Stimulated activated CD8-positive, alpha-beta memory T cell treated with anti-CD3 and anti-CD28 coated beads, Interleukin-4, amount 100 ng/mL, for 4 hours (primary cell): ENCODE measurements around the gene LRP3.
"Not testable (repeated sequence)": the region's sequence is repeated elsewhere in the genome, so short reads cannot be mapped to it uniquely, and the experiment has no call there.

Experiments used
- DNase-seq, 2 donors: peaks; one replicate each; pipeline ENCODE4 v3.0.0-alpha.2; 2020; ENCODE audit warnings: low read depth in 2 of 2, low spot score in 1 of 2

The LRP3 gene

DNA sequence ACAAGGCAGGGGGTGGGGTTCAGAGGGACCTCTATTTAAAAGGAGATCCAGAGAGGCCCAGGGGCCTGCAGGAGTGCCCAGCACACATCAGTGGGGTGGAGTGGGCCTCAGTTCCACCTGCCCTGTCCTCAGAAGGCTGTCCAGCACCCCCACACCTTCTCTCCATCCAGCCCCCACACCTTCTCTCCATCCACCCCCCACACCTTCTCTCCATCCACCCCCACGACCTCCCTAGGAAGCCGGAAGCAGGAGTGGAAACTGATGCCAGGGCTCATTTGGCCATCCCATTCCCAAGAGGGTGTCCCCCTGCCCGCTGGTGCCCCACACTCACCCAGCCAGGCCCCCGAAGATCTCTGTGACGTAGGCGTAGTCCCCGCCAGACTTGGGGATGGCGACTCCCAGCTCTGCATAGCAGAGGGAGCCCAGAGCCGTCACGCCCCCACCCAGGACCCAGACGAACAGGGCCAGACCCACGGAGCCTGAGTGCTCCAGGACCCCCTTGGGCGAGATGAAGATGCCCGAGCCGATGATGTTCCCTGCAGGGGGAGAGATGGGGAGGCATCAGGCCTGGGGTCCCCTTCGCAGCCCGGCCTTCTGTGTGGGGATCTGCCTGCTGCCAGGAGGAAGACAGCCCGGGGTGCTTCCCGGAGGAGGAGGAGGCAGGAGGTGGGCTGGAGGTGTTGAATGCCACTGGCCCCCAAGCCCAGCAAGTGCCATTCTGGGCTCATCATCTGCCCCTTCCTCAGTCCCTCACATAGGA lies 21.5 kb downstream of the LRP3 start:
- DNase-seq = no peak

DNA sequence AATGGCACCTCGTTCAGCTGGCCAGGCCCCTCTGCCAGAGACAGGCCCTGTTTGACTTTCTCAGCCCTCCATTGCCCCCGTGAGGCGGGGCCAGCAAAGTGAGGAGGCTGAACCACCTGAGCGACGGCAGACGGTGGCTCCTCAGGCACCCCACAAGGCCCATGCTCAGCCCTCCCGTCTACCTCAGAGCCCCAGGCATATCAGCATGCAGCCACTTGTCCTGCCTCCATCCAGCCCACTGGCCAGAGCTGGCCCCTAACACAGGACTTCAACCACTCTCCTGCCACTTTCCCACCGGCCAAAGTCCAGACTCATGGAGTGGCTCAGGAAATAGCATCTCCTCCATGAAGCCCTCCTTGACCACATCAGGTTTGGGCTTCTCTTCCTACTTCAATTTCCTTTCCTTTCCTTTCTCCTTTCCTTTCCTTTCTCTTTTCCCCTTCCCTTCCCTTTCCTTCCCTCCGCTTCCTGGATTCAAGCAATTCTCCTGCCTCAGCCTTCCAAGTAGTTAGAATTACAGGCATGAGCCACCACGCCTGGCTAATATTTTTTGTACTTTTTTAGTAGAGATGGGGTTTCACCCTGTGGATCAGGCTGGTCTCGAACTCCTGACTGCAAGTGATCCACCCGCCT lies 22.2 kb downstream of the LRP3 start:
- no peak for DNase-seq

DNA sequence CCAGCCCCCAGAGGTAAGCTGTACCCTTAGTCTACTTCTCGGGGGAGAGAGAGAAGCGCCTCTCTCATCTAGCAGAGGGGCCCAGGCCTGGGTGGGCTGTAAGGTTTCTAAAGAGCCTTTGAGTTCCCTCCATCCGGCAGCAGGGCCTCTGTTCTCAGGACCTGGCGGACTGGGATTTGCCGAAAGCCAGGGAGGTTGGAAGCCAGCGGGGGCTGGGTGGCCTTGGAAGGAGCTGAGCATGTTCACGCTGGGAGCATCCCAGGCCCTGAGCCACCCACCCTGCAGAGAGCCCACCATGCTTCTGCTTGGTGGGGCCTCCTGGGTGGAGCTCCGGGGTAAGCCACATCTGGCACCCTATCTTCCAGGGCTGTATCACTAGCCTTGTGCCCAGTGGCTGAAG lies 23.8 kb downstream of the LRP3 start:
- no peak for DNase-seq

GRCh38 chr19:33219261-33219815 lies 25.2 kb downstream of the LRP3 start:
- no peak for DNase-seq

DNA sequence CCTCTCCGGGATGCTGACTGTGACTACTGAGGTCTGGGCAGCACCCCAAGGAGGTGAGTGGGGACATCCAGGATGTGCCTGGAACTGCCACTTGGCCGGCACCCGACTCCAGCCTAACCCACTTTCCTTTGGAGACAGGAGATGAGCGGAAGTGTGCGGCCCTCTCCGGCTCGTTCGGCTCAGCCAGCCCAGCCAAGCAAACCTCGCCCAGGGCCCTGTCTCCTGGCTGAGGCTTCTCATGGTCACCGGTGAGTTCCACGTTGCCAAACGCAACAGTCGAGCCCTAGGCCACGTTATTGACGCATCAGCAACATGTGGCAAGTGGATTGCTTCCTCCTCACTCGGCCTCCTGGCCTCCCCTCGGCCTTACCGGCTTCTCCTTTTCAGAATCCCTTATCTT lies 26.0 kb downstream of the LRP3 start:
- no peak for DNase-seq

DNA sequence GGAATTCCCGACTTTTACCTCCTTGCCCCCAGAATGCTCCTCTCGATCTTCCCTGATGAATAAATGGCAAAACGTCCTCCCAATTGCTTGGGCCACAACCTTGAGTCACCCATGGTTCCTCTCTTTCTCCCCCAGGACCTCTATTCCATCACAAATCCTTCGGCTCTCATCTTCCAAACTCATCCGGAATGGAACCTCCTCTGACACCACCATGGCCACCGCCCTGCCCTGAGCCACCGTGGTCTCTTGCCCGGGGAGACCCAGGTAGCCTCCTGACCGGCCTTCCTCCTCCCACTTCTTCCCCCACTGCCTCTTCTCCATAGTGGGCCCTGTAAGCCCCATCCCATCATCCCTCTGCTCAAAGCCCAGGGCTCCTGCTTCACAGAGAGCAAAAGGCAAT lies 26.6 kb downstream of the LRP3 start:
- DNase-seq = no peak

- no peak for DNase-seq
These were observed 27.5 kb downstream of the LRP3 start for GRCh38 chr19:33221638-33222037.

DNA sequence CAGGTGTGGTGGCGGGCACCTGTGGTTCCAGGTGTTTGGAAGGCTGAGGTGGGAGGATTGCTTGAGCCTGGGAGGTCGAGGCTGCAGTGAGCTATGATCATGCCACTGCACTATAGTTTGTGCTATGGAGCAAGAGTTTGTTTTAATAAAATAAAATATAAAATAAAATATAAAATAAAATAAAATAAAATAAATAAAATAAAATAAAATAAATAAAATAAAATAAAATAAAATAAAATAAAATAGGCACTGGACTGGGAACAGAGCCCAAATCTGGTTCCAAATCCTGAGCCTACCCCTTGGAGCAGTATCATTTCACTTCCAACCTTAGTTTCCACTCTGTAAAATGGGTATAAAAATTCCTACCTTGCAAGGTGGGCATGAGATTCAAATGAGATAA lies 28.1 kb downstream of the LRP3 start:
- not testable (repeated sequence) for DNase-seq

DNA sequence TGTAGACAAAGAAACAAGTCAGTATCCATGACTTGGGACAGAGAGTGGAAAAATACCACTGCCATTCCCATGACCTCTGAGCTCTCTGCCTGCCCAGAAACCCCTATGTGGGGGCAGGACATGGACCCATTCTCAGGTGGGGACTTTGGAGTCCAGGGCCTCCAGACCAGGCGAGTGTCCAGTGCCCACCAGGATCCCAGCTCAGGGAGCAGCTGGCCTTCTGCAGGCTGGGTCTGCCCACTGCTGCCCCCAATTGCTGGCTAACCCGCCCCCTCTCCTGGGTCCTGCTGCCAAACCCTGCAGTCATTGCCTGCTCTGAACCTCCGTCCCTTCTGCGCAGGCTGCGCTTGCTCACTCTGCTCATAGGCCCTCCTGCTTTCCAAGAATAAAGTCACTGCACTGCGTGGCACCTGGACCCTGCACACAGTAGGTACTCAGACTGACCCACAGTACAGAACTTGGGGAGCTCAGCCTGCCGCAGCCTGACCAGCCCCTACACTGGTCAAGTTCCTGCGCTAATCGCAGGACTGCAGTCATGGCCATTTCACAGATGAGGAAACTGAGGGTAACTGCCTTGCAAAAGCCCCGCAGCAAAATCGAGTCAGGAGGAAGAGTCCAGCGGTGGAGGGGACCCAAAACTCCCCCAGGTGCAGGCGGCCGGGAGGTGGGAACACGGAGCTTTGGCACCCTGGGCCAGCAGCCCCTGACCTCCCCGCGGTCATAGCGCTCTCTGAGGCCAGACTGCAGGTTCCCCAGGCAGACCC lies 30.7 kb downstream of the LRP3 start:
- DNase-seq = no peak

DNA sequence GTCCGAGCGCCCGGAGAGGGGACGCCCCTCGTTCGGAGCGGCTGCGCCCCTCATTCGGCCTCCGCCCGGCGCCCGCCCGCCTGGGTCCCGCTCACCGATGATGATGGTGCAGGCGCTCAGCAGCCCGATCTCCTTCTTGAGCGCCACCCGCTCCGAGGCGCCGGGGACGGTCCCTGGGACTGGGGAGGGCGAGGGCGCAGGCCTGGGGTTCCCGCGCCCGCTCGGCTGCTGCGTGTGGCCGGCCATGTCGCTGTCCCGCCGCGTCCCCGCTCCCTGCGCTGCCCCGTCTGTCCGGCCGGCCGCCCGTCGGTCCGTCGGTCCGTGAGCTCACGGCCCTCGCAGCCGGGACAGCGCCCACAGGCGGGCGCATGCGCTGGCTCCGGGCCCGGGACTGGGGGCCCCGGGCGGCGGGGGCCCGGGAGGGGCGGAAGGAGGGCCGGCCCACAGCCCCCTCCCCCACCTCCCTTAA lies 31.4 kb downstream of the LRP3 start, which contains the start of gene SLC7A10:
Gene SLC7A10, minus strand, starts transcription at position 393 of the 469 bp plus-strand sequence. Its CDS starts 147 bp downstream, at position 246.
- no peak for DNase-seq

DNA sequence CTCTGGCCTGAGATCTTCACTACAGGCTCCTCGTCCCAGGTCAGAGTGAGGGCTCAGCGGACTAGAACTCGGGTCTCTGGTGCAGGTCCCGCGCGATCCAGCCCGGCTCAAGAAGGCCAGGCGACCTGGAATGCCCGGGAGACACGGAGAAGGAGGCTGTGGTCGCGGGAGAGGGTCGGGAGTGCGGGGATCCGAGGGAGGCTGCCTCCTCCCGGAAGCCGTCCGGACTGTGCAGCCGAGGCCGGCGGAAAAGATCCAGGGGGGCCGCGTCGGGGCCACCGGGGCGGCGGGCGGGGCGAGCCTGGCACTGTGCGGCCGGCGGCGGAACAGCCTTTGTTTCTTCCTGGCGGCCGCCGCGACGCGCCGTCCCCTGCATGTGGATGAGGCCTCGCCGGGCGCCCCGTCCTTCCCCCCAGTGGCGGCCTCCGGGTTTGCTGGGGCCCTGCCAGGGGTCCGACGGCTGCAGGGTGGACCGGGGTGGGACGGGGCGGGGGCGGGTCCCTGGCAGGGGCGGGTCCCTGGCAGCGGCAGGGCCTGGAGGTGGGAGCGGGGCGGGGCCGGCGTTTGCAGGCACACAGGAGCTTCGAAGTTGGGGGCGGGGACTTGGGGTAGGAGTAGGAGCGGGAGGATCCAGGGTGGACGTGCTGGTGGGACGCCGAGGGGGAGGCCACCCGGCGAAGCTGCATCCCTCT lies 32.6 kb downstream of the LRP3 start:
- no peak for DNase-seq

- no peak for DNase-seq
These were observed 33.1 kb downstream of the LRP3 start for GRCh38 chr19:33227242-33227650.

- DNase-seq = no peak
These were observed 33.9 kb downstream of the LRP3 start for GRCh38 chr19:33227870-33228599.

DNA sequence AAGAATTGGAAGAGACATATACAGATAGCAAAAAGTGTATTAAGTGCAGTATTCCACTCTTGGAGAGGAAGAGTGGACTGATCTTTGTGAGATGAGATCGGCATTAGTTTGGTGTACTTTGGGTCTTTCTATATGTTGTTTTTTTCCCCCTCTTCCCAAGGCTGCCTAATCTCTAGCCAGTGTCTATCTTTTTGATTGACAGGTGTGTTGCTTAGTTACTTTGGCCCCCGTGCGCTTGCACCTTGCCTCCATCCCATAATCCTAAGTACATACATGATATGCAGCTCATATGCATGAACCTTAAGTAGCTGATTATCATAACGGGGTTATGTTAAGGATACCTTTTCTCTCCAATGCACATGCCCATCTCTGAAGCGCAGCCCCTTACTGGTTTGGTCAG lies 35.8 kb downstream of the LRP3 start:
- DNase-seq = no peak

GRCh38 chr19:33231511-33231910 lies 37.4 kb downstream of the LRP3 start:
- DNase-seq = no peak

GRCh38 chr19:33232656-33233055 lies 38.5 kb downstream of the LRP3 start:
- DNase-seq = no peak

DNA sequence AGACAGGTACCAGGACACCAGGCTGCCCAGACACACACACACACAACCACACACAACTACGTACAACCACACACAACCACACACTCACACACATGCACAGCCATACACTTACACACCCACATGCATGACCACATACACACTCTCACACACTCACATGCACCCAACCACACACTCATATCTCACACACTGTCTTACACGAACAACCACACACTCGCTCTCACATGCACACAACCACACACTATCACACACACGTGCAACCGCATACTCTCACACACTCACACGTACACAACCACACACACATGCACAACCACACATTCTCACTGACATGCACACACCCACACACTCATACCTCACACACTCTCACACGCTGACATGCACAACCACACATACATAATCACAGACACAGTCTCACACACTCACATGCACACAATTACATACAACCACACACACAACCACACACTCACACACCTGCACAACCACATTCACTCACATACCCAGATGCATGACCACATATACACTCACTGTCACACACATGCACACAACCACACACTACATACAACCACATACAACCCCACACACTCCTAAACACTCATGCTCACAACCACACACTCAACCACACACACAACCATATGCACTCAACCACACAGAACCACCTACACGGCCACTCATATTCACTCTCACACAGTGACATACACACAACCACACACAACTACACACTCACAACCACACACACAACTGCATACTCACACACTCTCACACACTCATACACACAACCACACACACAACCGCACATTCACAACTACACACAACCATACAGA lies 39.1 kb downstream of the LRP3 start:
- DNase-seq = no peak

DNA sequence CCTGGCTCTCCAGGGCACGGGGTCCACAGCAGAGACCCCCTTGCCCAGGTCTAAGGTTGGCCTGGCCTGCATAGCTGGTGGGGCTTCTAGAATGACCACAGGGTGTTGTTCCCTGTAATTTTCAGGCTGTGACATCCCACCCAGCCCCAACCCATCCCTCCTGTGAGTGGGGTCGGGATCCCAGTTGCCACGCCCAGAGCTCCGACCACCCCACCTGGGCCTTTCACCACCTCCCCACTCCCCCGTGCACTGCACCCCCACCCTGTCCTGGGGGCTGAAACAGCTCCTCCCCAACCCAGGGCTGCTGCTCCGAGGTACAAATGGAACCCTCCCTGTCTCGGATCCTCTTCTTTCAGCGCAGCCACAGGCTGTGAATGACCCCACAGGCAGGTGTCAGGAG lies 40.0 kb downstream of the LRP3 start:
- DNase-seq = no peak

DNA sequence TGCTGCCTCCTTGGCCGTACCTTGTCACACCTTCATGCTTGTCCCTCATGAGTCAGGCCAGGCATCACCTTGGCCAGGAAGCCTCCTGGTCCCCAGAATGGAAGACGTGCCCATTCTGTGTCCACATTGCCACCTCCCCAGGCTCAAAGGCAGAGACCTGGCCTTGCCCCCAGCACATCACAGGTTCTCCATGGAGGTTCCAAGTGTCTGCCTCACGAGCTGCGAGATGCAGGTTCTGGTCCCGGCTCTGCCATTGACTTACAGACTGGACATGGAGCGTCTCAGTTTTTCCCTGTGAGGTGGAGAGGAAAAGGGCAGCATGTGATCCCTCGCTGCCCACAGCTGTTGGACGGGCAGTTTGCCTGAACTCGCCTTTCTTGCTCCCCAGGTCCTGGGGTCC lies 40.6 kb downstream of the LRP3 start:
- DNase-seq = no peak
